HepG2 (cell line): ENCODE results near the gene IQCK.

Experiments
- EZH2 ChIP-seq: conservative IDR thresholded peaks from 2 replicates; pipeline ENCODE4 v1.6.1; 2012; ENCODE audit warnings: mild to moderate bottlenecking, low read depth, low read length, moderate library complexity
- TF ChIP-seq, protein P1 (sequence below): sonication (generic); formaldehyde crosslinking; IDR thresholded peaks from 2 replicates; pipeline ENCODE4 v1.8.1; 2023; ENCODE audit warnings: mild to moderate bottlenecking, missing genetic modification reagents

DNA sequence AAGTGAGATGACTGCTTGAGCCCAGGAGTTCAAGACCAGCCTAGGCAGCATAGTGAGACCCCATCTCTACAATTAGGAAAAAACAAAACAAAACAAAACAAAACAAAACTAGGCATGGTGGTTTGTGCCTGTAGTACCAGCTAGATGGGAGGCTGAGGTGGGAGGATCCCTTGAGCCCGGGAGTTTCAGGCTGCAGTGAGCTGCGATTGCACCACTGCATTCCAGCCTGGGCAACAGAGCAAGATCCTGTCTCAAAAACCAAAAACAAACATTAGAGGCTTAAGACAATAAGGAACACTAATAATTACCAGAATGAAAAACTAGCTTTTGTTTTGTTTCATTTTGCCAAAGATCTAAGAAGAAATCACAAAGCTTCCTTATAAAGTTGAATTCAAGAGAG lies 97.3 kb downstream of the IQCK start:
- TF ChIP-seq, protein P1, sequence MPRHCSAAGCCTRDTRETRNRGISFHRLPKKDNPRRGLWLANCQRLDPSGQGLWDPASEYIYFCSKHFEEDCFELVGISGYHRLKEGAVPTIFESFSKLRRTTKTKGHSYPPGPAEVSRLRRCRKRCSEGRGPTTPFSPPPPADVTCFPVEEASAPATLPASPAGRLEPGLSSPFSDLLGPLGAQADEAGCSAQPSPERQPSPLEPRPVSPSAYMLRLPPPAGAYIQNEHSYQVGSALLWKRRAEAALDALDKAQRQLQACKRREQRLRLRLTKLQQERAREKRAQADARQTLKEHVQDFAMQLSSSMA (CRISPR knock-in tag) = no peak
- no peak for TF ChIP-seq EZH2
